Smooth muscle cell (in vitro differentiated cells): ENCODE measurements around the gene CASP9. TPM values are rescaled to one million over a fixed set of nuclear protein-coding genes. Genes with fewer than 3 reads are reported as not detected.

Source experiments
- DNase-seq: peaks from one replicate; lab custom pipeline; 2025; ENCODE audit not compliant: unreplicated experiment; lab: John Stamatoyannopoulos, UW
- H2AFZ ChIP-seq: fragments of 200-600 bp; sonication (generic); 2 replicates; pipeline ENCODE4 v1.6.0; 2016; ENCODE audit warnings: antibody characterized with exemption, low read depth, mild to moderate bottlenecking
- H3F3A ChIP-seq: fragments of 200-600 bp; sonication (generic); 2 replicates; pipeline ENCODE4 v1.6.0; 2017; ENCODE audit warnings: antibody characterized with exemption, low read depth
- H3K27ac ChIP-seq: fragments of 200-600 bp; sonication (generic); 2 replicates; pipeline ENCODE4 v1.5.1; 2016; ENCODE audit warnings: low read depth, mild to moderate bottlenecking
- H3K27me3 ChIP-seq: fragments of 200-600 bp; sonication (generic); 2 replicates; pipeline ENCODE4 v1.6.1; 2016; ENCODE audit warnings: low read depth, mild to moderate bottlenecking
- H3K36me3 ChIP-seq: fragments of 200-600 bp; sonication (generic); 2 replicates; pipeline ENCODE4 v1.5.1; 2016; ENCODE audit warnings: low read depth
- H3K4me1 ChIP-seq: fragments of 200-600 bp; sonication (generic); 2 replicates; pipeline ENCODE4 v1.5.1; 2016; ENCODE audit warnings: low read depth
- H3K4me2 ChIP-seq: fragments of 200-600 bp; sonication (generic); 2 replicates; pipeline ENCODE4 v1.6.0; 2016; ENCODE audit warnings: mild to moderate bottlenecking
- H3K4me3 ChIP-seq: fragments of 200-600 bp; sonication (generic); 2 replicates; pipeline ENCODE4 v1.5.1; 2016; ENCODE audit warnings: mild to moderate bottlenecking
- H3K79me2 ChIP-seq: fragments of 200-600 bp; sonication (generic); 2 replicates; pipeline ENCODE4 v1.6.0; 2016; ENCODE audit warnings: low read depth, mild to moderate bottlenecking
- H3K9ac ChIP-seq: fragments of 200-600 bp; sonication (generic); 2 replicates; pipeline ENCODE4 v1.6.0; 2016; ENCODE audit warnings: low read depth
- H3K9me3 ChIP-seq: fragments of 200-600 bp; sonication (generic); replicated peaks from 2 replicates; pipeline ENCODE4 v1.5.1; 2016; ENCODE audit warnings: low read depth
- H4K20me1 ChIP-seq: fragments of 200-600 bp; sonication (generic); 2 replicates; pipeline ENCODE4 v1.6.0; 2016; ENCODE audit warnings: low read depth
- WGBS: methylation state at CpG from one replicate; pipeline ENCODE4 v1.1.7; 2016; ENCODE audit warnings: low lambda C conversion rate; 5-methylcytosine and 5-hydroxymethylcytosine counted together
- polyA plus RNA-seq: library from polyadenylated mRNA; unstranded; fragments of >200 nt; fragmentation: Nextera tagmentation; extraction: Ambion mirVana; gene quantifications from 2 replicates; pipeline ENCODE4 v1.2.1, GENCODE V29; 2016
- total RNA-seq: library from RNA; depleted of rRNA; stranded (reverse); fragments of >200 nt; gene quantifications from 2 replicates; pipeline ENCODE4 v1.2.3, GENCODE V29; 2014
- TF ChIP-seq, protein P1 (sequence below): fragments of 200-600 bp; sonication (generic); IDR thresholded peaks from 2 replicates; pipeline ENCODE4 v1.5.1; 2017; ENCODE audit warnings: borderline replicate concordance, mild to moderate bottlenecking, antibody characterized with exemption; ENCODE audit not compliant: insufficient read depth, poor library complexity, severe bottlenecking

CASP9 gene
- total and polyA plus RNA-seq, 2 experiments from 2014 or later, result 4.2 to 4.8 TPM

DNA sequence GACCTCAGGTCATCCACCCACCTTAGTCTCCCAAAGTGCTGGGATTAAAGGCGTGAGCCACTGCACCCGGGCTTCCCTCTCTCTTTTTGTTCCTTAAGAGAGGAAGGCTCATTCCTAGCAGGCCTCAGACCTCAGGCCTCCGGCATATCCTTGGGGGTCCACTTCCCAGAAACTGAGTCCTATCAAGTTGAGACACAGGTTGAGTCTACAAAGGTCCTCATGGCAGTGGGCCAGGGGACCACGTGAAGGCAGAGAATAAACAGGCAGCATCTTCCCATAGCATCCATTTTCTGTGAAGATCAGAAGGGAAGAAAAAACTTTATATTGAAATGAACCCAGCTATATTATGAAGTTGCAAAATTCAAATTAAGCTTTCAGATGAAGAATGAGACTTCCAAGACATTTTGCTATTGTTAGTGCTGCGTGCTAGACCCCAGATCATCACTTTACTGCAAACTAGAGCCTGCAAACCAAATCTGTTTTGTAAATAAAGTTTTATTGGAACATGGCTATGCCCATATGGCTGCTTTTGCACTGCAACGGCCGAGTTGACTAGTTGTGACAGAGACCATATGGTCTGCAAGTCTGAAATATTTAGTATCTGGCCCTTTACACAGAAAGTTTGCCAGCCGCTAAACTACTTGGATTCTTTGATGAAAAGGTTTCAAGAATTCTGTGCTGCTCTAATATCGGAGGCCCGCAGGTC lies 71.0 kb downstream of the CASP9 start:
- no peak overlapping the region for H2AFZ ChIP-seq
- H3K9ac ChIP-seq, result no peak overlapping the region
- H3K36me3 ChIP-seq, result no peaks in the 10 kb centered on the region
- H3K79me2 ChIP-seq, result no peaks in the 10 kb centered on the region
- DNase-seq, result no peak
- H4K20me1 ChIP-seq, result no peaks in the 10 kb centered on the region
- H3K27me3 ChIP-seq, result no peaks in the 10 kb centered on the region
- no peak overlapping the region for H3K4me2 ChIP-seq
- no peak overlapping the region for H3K27ac ChIP-seq
- H3K4me3 ChIP-seq, result no peak overlapping the region
- H3F3A ChIP-seq, result peaks cover 16% of the 10 kb centered on the region
- no peaks in the 10 kb centered on the region for H3K9me3 ChIP-seq
- H3K4me1 ChIP-seq, result peaks cover 6% of the 10 kb centered on the region
- TF ChIP-seq, protein P1, sequence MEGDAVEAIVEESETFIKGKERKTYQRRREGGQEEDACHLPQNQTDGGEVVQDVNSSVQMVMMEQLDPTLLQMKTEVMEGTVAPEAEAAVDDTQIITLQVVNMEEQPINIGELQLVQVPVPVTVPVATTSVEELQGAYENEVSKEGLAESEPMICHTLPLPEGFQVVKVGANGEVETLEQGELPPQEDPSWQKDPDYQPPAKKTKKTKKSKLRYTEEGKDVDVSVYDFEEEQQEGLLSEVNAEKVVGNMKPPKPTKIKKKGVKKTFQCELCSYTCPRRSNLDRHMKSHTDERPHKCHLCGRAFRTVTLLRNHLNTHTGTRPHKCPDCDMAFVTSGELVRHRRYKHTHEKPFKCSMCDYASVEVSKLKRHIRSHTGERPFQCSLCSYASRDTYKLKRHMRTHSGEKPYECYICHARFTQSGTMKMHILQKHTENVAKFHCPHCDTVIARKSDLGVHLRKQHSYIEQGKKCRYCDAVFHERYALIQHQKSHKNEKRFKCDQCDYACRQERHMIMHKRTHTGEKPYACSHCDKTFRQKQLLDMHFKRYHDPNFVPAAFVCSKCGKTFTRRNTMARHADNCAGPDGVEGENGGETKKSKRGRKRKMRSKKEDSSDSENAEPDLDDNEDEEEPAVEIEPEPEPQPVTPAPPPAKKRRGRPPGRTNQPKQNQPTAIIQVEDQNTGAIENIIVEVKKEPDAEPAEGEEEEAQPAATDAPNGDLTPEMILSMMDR, result no peak
- 70% methylated on average over 10 of the region's 10 CpGs for WGBS

GRCh38 chr1:15452216-15452615 lies 71.8 kb downstream of the CASP9 start:
- Histone ChIP-seq H3K9ac (no peak overlapping the region), H3K79me2 (no peaks in the 10 kb centered on the region), H3K4me2 (no peak overlapping the region), H3K27me3 (peaks cover 6% of the 10 kb centered on the region), H3K4me3 (no peak overlapping the region), H3K36me3 (no peaks in the 10 kb centered on the region), H3K27ac (no peak overlapping the region), H2AFZ (no peak overlapping the region), H4K20me1 (no peaks in the 10 kb centered on the region), H3F3A (peaks cover 16% of the 10 kb centered on the region), H3K9me3 (no peaks in the 10 kb centered on the region), H3K4me1 (peaks cover 6% of the 10 kb centered on the region)
- 86% methylated on average over 1 of the region's 1 CpG for WGBS
- DNase-seq, result no peak
- TF ChIP-seq, protein P1, result no peak

GRCh38 chr1:15451014-15451722 lies 72.8 kb downstream of the CASP9 start:
- Histone ChIP-seq H3K27ac (no peak overlapping the region), H3F3A (peaks cover 12% of the 10 kb centered on the region), H3K27me3 (peaks cover 9% of the 10 kb centered on the region), H3K79me2 (no peaks in the 10 kb centered on the region), H3K4me1 (peaks cover 3% of the 10 kb centered on the region), H3K36me3 (no peaks in the 10 kb centered on the region), H3K4me2 (no peak overlapping the region), H3K4me3 (no peak overlapping the region), H3K9ac (no peak overlapping the region), H2AFZ (no peak overlapping the region), H3K9me3 (no peaks in the 10 kb centered on the region), H4K20me1 (no peaks in the 10 kb centered on the region)
- WGBS, result 97% methylated on average over 6 of the region's 6 CpGs
- TF ChIP-seq, protein P1, result no peak
- no peak for DNase-seq
